ENCODE results near the gene STEEP1. TPM values are rescaled to one million over a fixed set of nuclear protein-coding genes. Genes with fewer than 3 reads are reported as not detected.

The STEEP1 gene
- total and polyA plus RNA-seq, 7 donors: 16.8 to 30.3 (median 21.7) TPM

GRCh38 chrX:119539872-119540271 lies 25.3 kb downstream of the STEEP1 start:
- TF ChIP-seq POLR2A (IDR thresholded peaks at IDR 0.05): no peak
- no peak for TF ChIP-seq CTCF (IDR thresholded peaks at IDR 0.05)
- no peak for TF ChIP-seq EP300 (IDR thresholded peaks at IDR 0.05)
- TF ChIP-seq POLR2AphosphoS5 (IDR thresholded peaks at IDR 0.05): no peak
- H3K4me1 ChIP-seq: no peaks in the 10 kb centered on the region
- intact Hi-C loops (cut with DNase I): no loop called here
- no peaks in the 10 kb centered on the region for H3K9me3 ChIP-seq
- no peaks in the 10 kb centered on the region for H3K27me3 ChIP-seq
- peaks cover 0 to 11% (median 0%) of the 10 kb centered on the region in 4 donors for H3K36me3 ChIP-seq
- no peak for DNase-seq
- H3K27ac ChIP-seq: no peak overlapping the region
- no peak overlapping the region for H3K4me3 ChIP-seq
- 45 to 49% methylated on average over 2 of the region's 2 CpGs for WGBS, 2 donors

DNA sequence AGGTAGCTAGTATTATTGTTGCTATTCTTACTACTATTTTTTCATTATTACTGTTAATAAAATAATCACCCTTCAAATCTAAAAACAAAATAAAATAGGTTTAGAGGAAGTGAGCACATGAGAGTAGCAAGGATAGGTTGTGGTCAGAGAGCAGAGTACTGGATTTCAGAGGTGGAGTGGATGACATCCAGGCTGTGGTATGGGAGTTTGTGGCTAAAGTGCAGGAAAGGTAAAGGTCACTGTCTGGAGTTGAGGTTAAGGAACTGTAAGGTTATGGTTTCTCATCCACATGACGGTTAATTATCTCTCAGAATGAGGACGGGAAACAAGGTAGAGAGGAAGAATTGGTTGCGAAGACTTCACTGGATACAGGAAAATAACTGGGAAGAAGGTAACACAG lies 27.7 kb downstream of the STEEP1 start:
- 56 to 85% methylated on average over 3 of the region's 3 CpGs for WGBS, 2 donors
- no peak for TF ChIP-seq POLR2AphosphoS5 (IDR thresholded peaks at IDR 0.05)
- TF ChIP-seq EP300 (IDR thresholded peaks at IDR 0.05): no peak
- TF ChIP-seq POLR2A (IDR thresholded peaks at IDR 0.05): no peak
- no peak for TF ChIP-seq CTCF (IDR thresholded peaks at IDR 0.05)
- Histone ChIP-seq H3K4me1 (no peaks in the 10 kb centered on the region), H3K9me3 (no peaks in the 10 kb centered on the region), H3K27me3 (no peaks in the 10 kb centered on the region), H3K4me3 (no peak overlapping the region), H3K27ac (no peak overlapping the region), H3K36me3 (peaks cover 0 to 11% (median 0%) of the 10 kb centered on the region in 4 donors)
- DNase-seq: no peak
- intact Hi-C loops (cut with DNase I): no loop called here

GRCh38 chrX:119529345-119530276 lies 35.6 kb downstream of the STEEP1 start:
- WGBS, 2 donors: 71 to 85% methylated on average over 9 of the region's 9 CpGs
- no peaks in the 10 kb centered on the region for H3K27me3 ChIP-seq
- TF ChIP-seq POLR2A (IDR thresholded peaks at IDR 0.05) (no peak), CTCF (IDR thresholded peaks at IDR 0.05) (no peak), POLR2AphosphoS5 (IDR thresholded peaks at IDR 0.05) (no peak), EP300 (IDR thresholded peaks at IDR 0.05) (no peak)
- DNase-seq: no peak
- H3K9me3 ChIP-seq: no peaks in the 10 kb centered on the region
- H3K4me3 ChIP-seq: no peak overlapping the region
- H3K36me3 ChIP-seq: no peaks in the 10 kb centered on the region
- intact Hi-C loops (cut with DNase I): no loop called here
- H3K27ac ChIP-seq: no peak overlapping the region
- H3K4me1 ChIP-seq: no peaks in the 10 kb centered on the region

- Histone ChIP-seq H3K36me3 (no peaks in the 10 kb centered on the region), H3K27me3 (no peaks in the 10 kb centered on the region), H3K9me3 (no peaks in the 10 kb centered on the region), H3K4me3 (no peak overlapping the region), H3K4me1 (no peaks in the 10 kb centered on the region), H3K27ac (no peak overlapping the region)
- no peak for DNase-seq
- 69 to 83% methylated on average over 1 of the region's 1 CpG for WGBS, 2 donors
- no peak for TF ChIP-seq CTCF (IDR thresholded peaks at IDR 0.05)
- no peak for TF ChIP-seq POLR2AphosphoS5 (IDR thresholded peaks at IDR 0.05)
- TF ChIP-seq EP300 (IDR thresholded peaks at IDR 0.05): no peak
- no peak for TF ChIP-seq POLR2A (IDR thresholded peaks at IDR 0.05)
- intact Hi-C loops (cut with DNase I): no loop called here
These were observed 41.5 kb downstream of the STEEP1 start for GRCh38 chrX:119523664-119524184.
